ACC112 (cell line): ENCODE results near the gene CLDN8.

Experiments
- H2AFZ ChIP-seq: fragments of 200-600 bp; sonication (generic); one replicate; pipeline ENCODE4 v1.6.0; 2017; ENCODE audit warnings: antibody characterized with exemption, low read length; ENCODE audit not compliant: unreplicated experiment
- H3K27ac ChIP-seq: fragments of 200-600 bp; sonication (generic); 2 replicates; pipeline ENCODE4 v1.5.1; 2014; ENCODE audit warnings: low read depth, mild to moderate bottlenecking, antibody characterized with exemption, low read length, moderate library complexity
- H3K27me3 ChIP-seq: fragments of 200-600 bp; sonication (generic); 2 replicates; pipeline ENCODE4 v1.6.1; 2014; ENCODE audit warnings: mild to moderate bottlenecking, antibody characterized with exemption, low read length, moderate library complexity, mixed read lengths; ENCODE audit not compliant: insufficient read depth
- H3K36me3 ChIP-seq: fragments of 200-600 bp; sonication (generic); 2 replicates; pipeline ENCODE4 v1.6.1; 2016; ENCODE audit warnings: mild to moderate bottlenecking, antibody characterized with exemption, low read length, moderate library complexity, mixed read lengths; ENCODE audit not compliant: insufficient read depth
- H3K4me1 ChIP-seq: fragments of 200-600 bp; sonication (generic); one replicate; pipeline ENCODE4 v1.6.1; 2016; ENCODE audit warnings: low read length, mixed read lengths; ENCODE audit not compliant: insufficient read depth, unreplicated experiment, control insufficient read depth
- H3K4me3 ChIP-seq: fragments of 200-600 bp; sonication (generic); 2 replicates; pipeline ENCODE4 v1.5.1; 2014; ENCODE audit warnings: mild to moderate bottlenecking, low read depth, low read length
- H3K79me2 ChIP-seq: fragments of 200-600 bp; sonication (generic); one replicate; pipeline ENCODE4 v1.6.0; 2016; ENCODE audit warnings: low read length; ENCODE audit not compliant: control insufficient read depth, unreplicated experiment, insufficient read depth

CLDN8 gene

DNA sequence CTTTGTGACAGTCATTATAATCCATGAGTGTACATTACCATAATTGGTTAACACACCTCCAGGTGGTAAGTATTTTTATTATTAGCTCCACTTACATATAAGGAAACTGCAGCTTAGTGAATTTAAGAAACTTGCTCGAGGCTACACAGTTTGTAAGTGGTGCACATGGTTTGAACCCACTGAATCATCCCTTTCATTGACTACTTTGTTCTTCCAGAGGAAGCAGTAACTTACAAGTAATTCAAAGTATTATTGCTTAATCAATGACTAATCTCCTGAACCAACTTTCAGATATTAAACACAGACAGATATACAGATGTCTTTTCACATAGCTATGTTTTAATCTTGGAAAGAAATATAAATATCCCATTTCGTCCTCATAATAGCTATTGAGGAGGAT is 18.7 kb upstream of the CLDN8 start:
- Histone ChIP-seq H2AFZ (no peak overlapping the region), H3K27ac (peak overlapping the region; percentile 16; the same call in 1 of the 2 replicates), H3K4me1 (peaks cover 16% of the 10 kb centered on the region), H3K27me3 (no peaks in the 10 kb centered on the region), H3K79me2 (no peaks in the 10 kb centered on the region), H3K36me3 (no peaks in the 10 kb centered on the region), H3K4me3 (no peak overlapping the region)

DNA sequence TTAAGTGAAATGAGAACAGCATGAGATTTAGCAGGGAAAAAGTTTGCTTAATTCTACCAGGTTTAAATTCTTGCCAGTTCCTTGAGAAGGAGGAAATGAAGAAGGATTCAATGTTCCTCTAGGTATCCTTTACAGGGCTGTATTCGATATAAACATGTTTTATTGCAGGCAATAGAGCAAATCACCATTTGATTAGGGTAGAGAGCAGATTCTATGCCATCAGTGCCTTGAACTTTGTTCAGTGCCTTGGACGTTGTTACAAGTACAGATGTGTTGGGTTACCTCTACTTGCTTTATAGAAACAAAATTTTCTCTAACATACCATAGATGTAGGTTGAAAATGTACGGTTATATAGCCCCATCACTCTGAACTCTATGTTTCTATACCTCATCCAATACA is 18.2 kb upstream of the CLDN8 start:
- no peak overlapping the region for H3K4me3 ChIP-seq
- H3K79me2 ChIP-seq: no peaks in the 10 kb centered on the region
- no peak overlapping the region for H3K27ac ChIP-seq
- no peaks in the 10 kb centered on the region for H3K36me3 ChIP-seq
- no peak overlapping the region for H2AFZ ChIP-seq
- peaks cover 16% of the 10 kb centered on the region for H3K4me1 ChIP-seq
- no peaks in the 10 kb centered on the region for H3K27me3 ChIP-seq

DNA sequence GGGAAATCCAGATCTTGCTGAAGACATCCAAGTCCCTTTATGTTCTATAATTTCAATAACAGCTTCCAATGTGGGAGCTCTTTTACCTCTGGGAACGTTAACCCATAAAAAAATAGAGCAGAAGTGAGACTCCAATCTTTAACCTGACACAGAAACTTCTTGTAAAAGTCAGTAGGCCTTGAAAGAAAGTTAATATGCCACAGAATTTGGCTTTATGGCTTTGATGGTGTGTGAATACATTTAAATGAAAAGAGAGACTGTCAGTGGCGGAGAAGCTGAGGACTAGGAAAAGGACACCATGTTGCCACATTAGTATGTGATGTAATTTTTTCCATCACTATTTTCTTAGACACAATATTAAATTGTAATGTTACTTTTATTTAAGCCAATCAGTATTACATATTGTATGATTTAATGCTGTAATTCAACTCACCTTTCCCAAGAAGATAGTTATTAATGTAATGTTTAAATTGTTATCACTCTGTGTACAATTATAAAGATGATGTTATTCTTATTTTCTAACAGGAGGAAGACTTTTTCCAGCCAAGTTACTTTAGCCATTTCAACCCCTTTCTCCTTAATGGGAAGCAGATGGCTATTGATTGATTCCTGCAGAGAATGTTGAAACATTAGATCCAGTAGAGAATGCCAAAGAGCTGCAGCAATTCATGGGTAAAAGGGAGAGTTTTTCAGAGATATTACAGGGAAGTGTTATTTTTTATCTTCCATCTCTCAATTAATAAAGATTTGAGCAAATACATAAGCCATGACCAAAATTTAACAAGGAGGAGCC is 17.5 kb upstream of the CLDN8 start:
- H3K4me1 ChIP-seq: peaks cover 18% of the 10 kb centered on the region
- H3K4me3 ChIP-seq: no peak overlapping the region
- H3K36me3 ChIP-seq: no peaks in the 10 kb centered on the region
- H3K27ac ChIP-seq: no peak overlapping the region
- H3K79me2 ChIP-seq: no peaks in the 10 kb centered on the region
- no peaks in the 10 kb centered on the region for H3K27me3 ChIP-seq
- H2AFZ ChIP-seq: no peak overlapping the region

DNA sequence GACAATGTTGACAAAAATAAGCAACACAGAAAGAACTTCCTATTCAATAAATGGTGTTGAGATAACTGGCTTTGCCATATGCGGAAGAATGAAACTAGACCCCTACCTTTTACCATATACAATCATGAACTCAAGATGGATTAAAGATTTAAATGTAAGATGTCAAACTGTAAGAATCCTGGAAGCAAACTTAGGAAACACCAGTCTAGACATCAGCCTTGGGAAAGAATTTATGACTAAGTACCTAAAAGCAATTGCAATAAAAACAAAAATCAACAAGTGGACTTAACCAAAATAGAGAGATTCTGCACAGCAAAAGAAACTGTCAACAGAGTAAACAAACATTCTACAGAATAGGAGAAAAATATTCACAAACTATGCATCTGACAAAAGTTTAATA is 16.1 kb upstream of the CLDN8 start:
- no peaks in the 10 kb centered on the region for H3K79me2 ChIP-seq
- H3K36me3 ChIP-seq: no peaks in the 10 kb centered on the region
- no peak overlapping the region for H3K27ac ChIP-seq
- no peaks in the 10 kb centered on the region for H3K27me3 ChIP-seq
- no peak overlapping the region for H3K4me3 ChIP-seq
- H2AFZ ChIP-seq: no peak overlapping the region
- H3K4me1 ChIP-seq: peaks cover 28% of the 10 kb centered on the region

DNA sequence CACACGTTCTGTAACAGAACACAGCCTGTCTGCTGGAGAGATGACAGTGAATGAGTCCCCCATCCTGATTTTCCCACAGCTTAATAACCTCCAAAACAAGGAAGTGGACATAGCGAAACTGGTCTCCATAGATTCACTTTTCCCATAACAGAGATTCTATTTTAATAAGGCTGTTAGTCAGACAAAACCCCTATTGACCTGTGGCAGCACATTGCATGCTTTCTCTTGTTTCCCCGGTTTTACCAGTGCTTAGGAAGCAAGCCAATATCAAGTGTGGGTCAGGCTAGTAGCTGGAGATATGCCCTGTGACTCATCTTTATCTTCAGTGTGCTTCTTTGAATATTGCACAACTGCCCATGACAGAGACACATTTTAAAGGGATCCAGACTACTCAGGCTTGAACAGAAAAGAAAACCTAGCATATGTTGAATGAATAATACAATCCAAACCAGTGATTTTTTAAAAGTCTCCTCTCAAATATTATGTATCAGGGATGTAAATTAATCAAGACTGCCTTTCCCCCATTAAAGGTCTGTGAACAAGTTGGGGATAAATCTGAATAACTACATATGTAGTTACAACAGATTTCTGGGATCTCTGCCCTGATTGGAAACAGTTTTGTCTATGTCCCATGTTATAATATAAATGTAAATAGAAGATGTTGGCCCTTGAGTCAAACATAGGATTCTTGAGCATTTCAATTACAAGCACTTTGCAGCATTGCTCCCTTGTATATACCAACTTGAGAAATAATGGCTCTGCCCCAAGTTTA is 11.9 kb upstream of the CLDN8 start:
- Histone ChIP-seq H3K4me3 (no peak overlapping the region), H3K4me1 (peaks cover 15% of the 10 kb centered on the region), H3K79me2 (no peaks in the 10 kb centered on the region), H3K36me3 (no peaks in the 10 kb centered on the region), H2AFZ (no peak overlapping the region), H3K27me3 (no peaks in the 10 kb centered on the region), H3K27ac (peak overlapping the region; percentile 82)

DNA sequence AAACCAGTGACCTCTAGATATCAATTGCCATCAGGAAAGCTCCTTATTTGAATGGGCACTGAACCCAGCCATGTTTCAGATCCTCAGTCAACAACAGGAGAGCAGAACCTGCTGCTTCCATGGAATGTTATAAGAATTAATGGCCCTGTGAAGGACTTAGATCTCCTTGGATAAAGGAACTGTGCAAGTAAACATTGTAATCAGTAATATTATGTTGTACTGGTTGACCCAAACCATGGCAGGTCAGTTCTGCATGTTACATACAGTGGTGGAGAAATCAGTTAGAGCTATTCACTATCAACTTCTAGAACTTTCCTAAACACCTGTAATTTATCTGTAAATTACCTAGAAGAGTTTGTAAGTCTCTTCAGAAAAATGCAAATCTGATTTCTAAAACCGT is 11.2 kb upstream of the CLDN8 start:
- peaks cover 15% of the 10 kb centered on the region for H3K4me1 ChIP-seq
- peak overlapping the region; percentile 15 for H2AFZ ChIP-seq
- H3K27me3 ChIP-seq: no peaks in the 10 kb centered on the region
- no peaks in the 10 kb centered on the region for H3K36me3 ChIP-seq
- no peaks in the 10 kb centered on the region for H3K79me2 ChIP-seq
- H3K4me3 ChIP-seq: no peak overlapping the region
- H3K27ac ChIP-seq: peak overlapping the region; percentile 68

DNA sequence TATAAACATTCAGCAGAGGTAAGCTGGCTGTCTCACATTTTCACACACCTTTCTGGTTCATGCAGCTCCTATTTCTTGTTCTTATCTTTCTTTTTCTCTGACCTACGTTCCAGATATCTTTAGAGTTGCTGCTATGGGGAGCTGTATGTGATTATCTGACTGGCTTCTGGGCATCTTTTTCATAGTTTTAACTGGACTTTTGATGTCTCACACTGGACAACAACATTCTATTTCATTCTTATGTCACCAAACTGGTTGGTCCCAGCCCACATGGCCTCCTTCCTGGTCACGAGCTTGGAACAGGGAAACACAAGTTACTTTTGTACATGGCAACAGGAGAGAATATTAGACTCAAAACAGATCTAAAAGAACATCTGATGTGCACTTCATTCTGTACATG is 7.7 kb upstream of the CLDN8 start:
- Histone ChIP-seq H3K27ac (no peak overlapping the region), H2AFZ (no peak overlapping the region), H3K4me1 (peaks cover 15% of the 10 kb centered on the region), H3K79me2 (no peaks in the 10 kb centered on the region), H3K4me3 (no peak overlapping the region), H3K36me3 (no peaks in the 10 kb centered on the region), H3K27me3 (no peaks in the 10 kb centered on the region)

DNA sequence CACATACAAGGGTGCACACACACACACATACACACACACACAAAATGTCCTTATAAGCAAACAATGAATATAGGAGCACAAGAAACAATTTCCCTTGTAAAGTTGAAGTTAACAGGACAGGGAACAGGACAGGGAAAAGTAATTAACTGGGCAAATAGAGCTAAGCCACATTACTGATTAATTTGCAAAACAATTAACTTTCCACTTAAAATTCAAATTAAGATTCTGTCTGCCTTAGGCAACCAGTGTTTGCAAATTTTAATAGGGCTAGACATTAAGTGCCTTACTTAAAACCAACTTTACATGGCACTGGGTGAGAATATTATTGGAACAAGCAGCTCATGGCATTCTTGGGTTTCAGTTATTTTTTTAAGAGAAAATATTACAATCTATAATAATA is 6.8 kb upstream of the CLDN8 start:
- Histone ChIP-seq H3K27ac (no peak overlapping the region), H3K36me3 (no peaks in the 10 kb centered on the region), H3K79me2 (no peaks in the 10 kb centered on the region), H3K4me3 (no peak overlapping the region), H3K4me1 (peaks cover 8% of the 10 kb centered on the region), H2AFZ (no peak overlapping the region), H3K27me3 (no peaks in the 10 kb centered on the region)

DNA sequence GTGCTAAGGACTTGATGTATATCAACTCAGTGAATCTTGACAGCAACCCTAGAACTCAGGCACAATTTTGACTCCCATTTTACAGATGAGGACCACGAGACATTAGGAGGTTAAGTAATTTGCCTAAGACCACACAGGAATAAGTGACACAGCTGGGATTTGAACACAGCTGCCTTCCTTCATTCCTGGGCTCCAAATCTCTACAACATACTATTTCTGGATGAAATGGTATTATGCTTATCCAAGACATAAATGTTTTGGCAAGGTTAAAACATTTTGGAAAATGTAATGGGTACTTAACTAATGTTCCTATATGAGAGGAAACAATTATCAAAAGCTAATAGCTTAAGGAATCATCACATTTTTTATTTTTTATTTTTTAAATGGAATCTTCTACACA is 4.8 kb downstream of the CLDN8 start:
- H3K4me3 ChIP-seq: no peak overlapping the region
- H3K36me3 ChIP-seq: no peaks in the 10 kb centered on the region
- no peaks in the 10 kb centered on the region for H3K79me2 ChIP-seq
- H3K4me1 ChIP-seq: peaks cover 10% of the 10 kb centered on the region
- H3K27ac ChIP-seq: no peak overlapping the region
- H2AFZ ChIP-seq: no peak overlapping the region
- H3K27me3 ChIP-seq: no peaks in the 10 kb centered on the region

DNA sequence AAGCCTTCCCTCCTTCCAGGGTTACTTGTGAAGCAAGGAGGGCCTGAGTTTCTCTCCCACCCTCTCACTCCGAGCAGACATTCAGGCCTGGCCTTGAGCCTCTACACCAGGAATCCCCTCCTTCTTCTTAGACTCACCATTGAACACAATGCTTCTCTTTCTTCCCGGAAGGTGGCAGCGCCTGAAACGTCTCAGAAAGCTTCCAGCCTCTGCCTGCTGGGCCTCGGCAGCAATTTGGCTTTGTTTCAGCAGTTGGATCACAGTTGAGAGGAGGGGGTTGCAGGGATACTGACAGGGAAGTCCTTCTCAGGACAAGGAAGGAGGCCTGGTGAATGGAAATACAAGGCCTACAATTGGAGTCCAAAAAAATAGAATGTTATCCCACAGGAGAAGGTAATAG is 6.3 kb downstream of the CLDN8 start:
- no peaks in the 10 kb centered on the region for H3K36me3 ChIP-seq
- no peak overlapping the region for H2AFZ ChIP-seq
- H3K4me1 ChIP-seq: peaks cover 10% of the 10 kb centered on the region
- no peak overlapping the region for H3K27ac ChIP-seq
- H3K4me3 ChIP-seq: no peak overlapping the region
- H3K27me3 ChIP-seq: no peaks in the 10 kb centered on the region
- no peaks in the 10 kb centered on the region for H3K79me2 ChIP-seq

DNA sequence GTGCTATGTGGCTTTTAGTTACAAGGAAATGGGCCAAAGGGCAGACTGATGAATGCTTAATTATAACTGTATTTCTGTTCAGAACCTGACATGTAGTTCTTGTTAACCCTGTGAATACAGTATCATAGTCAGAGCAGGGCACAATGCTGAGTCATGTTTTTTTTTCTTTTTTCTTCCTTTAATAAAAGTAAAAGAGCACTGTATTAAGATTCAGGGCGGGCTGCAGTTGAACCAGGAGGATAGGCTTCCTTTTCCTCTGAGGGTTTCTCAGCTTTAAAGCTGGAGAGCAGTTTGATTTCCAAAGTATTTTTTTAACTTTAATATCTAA is 8.7 kb downstream of the CLDN8 start:
- H2AFZ ChIP-seq: peak overlapping the region; percentile 42
- no peaks in the 10 kb centered on the region for H3K36me3 ChIP-seq
- H3K4me1 ChIP-seq: peaks cover 10% of the 10 kb centered on the region
- no peak overlapping the region for H3K4me3 ChIP-seq
- H3K27me3 ChIP-seq: no peaks in the 10 kb centered on the region
- H3K79me2 ChIP-seq: no peaks in the 10 kb centered on the region
- peak overlapping the region; percentile 25; the same call in 1 of the 2 replicates for H3K27ac ChIP-seq
